IPS-NIHi7 (cell line): ENCODE data around the gene DNASE2.
"Not testable (repeated sequence)": the region's sequence is repeated elsewhere in the genome, so short reads cannot be mapped to it uniquely, and the experiment has no call there.

Experiments
- DNase-seq: peaks from one replicate; pipeline ENCODE4 v3.0.0; 2012; ENCODE audit warnings: mixed read lengths; ENCODE audit errors: extremely low spot score

Gene DNASE2

GRCh38 chr19:12864721-12865715 lies 16.2 kb downstream of the DNASE2 start:
- no peak for DNase-seq

- DNase-seq: no peak
Measured at GRCh38 chr19:12864143-12864542, 17.1 kb downstream of the DNASE2 start.

DNA sequence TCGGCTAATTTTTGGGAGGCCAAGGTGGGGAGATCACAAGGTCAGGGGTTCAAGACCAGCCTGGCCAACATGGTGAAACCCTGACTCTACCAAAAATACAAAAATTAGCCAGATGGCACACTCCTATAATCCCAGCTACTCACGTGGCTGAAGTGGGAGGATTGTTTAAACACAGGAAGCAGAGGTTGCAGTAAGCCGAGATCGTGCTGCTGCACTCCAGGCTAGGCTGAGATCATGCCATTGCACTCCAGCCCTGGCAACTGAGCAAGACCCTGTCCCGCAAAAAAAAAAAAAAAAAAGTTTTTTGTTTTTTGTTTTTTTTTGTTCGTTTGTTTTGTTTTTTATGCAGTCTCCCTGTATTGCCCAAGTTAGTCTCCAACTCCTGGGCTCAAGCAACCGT lies 21.7 kb downstream of the DNASE2 start:
- DNase-seq: no peak

DNA sequence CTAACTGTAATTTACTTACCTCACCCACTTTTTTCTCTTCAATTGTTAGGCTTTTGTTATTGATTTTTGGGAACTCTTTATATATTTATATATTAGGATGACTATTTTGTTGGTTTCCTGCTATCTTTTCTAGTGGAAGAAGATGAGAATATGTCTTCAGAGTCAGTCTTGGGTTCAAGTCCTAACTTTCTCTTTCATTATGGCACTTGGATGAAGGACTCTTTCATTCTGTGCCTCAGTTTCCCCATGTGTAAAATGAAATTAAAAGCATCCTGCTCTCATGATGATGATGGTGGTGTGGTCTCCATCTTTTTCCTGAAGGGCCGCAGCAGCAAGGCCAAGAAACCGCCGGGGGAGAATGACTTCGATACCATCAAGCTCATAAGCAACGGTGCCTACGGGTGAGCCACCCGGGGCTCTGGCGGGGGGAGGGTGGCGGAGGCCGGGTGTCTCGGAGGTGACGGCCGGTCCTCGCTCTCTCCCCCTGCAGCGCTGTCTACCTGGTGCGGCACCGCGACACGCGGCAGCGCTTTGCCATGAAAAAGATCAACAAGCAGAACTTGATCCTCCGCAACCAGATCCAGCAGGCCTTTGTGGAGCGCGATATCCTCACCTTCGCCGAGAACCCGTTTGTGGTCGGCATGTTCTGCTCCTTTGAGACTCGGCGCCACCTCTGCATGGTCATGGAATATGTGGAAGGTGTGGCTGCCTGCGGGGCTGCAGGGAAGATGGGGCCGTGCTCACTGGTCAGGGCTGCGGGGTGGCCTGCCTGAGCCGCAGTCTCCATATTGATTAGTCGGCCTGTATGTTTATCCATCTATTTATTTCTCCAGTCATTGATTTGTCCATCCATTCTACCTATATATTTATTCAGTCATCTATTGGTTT lies 23.0 kb downstream of the DNASE2 start:
- DNase-seq: no peak

DNA sequence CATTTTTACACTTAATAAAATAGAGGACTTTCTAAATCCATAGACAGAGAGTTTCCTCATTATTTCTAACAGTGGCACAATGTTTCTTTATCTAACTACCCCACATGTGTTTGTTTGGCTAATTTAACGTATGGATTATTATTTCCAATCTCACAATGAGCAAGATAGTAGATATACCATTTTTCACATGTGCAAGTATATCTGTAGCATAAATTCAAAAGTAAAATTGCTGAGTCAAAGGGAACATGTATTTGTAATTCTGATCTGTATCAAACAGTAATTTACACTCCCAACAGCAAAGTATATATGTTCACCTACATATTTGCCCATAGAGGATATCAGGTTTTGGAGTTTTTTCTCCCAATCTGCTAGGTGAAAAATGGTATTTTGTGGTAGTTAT lies 24.6 kb downstream of the DNASE2 start:
- no peak for DNase-seq

DNA sequence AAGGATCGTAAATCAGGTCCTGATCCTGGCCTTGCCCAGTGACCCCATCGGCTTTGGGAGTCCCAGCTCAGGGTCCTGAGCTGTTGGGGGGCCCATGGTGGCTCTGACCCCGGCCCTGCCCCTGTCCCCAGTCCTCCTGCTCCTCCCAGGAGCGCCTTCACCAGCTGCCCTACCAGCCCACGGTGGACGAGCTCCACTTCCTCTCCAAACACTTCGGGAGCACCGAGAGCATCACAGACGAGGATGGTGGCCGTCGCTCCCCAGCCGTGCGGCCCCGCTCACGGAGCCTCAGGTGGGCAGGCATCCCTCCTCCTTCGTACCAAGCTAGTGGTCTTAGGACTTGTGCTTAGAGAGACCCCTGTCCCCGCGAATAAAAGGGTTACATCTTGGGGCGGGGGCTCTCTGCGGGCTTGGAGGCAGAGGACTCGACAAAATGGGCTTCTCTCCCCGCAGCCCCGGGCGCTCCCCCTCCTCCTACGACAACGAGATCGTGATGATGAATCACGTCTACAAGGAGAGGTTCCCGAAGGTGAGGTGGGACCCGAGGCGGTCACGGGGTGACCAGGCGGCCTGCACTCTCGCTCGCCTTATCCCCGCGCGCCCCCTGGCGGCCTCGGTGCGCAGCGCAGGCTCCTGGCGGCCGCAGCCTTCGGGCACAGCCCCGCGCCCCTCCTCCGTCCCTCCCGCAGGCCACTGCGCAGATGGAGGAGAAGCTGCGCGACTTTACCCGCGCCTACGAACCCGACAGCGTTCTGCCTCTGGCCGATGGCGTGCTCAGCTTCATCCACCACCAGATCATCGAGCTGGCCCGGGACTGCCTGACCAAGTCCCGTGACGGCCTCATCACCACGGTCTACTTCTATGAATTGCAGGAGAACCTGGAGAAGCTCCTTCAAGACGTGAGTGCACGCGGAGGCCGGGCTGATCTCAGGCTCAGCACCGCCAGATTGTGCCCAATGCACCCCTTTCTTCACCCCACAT lies 33.8 kb downstream of the DNASE2 start:
- peak; percentile 96 for DNase-seq

GRCh38 chr19:12846613-12847012 lies 34.6 kb downstream of the DNASE2 start:
- not testable (repeated sequence) for DNase-seq

DNA sequence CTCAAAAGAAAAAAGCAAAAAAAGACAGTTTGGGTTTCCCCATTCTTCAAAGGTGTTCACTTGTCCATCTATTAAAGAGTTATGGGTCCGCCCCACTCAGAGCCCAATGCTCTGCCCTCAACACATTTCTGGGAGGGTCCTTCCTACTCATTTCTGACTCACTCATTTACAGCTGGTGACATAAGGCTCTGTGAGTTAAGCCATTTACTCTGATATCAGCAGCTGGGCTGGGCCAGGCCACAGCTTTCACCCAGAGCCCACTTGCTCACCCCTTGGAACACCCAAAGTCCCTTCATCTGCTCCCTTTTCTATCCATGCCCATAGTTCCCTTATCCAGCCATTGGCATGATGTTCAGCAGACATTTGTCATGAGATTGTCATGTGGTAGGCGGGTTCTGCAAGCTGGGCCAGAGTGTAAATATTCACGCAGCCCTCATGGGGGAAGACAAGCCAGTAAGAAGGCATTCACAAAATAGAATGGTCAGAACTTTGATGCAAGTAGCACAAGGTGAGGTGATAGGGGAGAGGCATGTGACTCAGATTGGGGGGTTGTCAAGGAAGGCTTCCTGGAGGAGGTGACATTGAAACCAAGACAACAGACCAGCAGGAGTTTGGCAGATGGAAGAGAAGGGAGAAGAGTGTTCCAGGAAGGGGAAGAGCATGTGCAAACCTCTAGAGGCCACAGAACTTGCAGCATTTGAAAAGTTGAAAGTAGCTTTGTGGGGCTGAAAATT lies 37.1 kb downstream of the DNASE2 start:
- DNase-seq: no peak

- DNase-seq: no peak
Measured at GRCh38 chr19:12843328-12843727, 37.9 kb downstream of the DNASE2 start.

DNA sequence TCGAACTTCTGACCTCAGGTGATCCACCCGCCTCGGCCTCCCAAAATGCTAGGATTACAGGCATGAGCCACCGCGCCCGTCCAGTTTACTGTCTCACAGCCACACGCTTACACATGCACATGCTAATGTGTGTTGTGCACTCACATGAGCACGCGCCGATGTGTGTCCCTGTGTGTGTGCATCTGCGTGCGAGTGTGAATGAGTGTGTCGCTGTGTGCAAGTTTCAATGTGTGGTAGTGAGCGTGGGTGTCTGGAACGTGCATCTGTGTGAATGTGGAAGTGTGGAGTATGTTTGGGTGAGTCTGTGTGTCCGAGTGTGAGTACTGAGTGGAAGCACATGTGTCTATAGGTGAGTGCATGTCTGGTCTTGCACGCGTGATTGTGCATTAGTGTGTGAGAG lies 38.7 kb downstream of the DNASE2 start:
- DNase-seq: no peak

DNA sequence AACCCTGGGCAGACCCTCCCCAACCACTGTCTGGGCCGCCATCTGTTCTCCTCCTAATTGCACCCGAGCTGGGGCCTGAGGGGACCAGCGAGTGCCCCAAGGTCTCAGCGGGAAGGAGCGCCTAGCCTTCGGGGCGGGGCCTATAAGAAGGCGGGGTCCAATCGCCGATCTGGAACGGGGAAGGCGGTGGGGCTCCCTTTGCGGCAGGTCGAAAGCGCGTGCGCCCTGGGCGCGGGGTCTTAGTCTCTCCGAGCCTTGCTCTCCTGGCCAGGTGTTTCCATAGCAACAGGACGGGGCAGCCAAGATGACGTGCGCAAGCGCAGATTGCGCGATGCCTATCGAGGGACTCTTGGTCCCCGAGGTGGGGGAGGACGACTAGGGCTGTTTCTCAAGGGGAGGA lies 40.2 kb downstream of the DNASE2 start:
- DNase-seq: peak; percentile 93

DNA sequence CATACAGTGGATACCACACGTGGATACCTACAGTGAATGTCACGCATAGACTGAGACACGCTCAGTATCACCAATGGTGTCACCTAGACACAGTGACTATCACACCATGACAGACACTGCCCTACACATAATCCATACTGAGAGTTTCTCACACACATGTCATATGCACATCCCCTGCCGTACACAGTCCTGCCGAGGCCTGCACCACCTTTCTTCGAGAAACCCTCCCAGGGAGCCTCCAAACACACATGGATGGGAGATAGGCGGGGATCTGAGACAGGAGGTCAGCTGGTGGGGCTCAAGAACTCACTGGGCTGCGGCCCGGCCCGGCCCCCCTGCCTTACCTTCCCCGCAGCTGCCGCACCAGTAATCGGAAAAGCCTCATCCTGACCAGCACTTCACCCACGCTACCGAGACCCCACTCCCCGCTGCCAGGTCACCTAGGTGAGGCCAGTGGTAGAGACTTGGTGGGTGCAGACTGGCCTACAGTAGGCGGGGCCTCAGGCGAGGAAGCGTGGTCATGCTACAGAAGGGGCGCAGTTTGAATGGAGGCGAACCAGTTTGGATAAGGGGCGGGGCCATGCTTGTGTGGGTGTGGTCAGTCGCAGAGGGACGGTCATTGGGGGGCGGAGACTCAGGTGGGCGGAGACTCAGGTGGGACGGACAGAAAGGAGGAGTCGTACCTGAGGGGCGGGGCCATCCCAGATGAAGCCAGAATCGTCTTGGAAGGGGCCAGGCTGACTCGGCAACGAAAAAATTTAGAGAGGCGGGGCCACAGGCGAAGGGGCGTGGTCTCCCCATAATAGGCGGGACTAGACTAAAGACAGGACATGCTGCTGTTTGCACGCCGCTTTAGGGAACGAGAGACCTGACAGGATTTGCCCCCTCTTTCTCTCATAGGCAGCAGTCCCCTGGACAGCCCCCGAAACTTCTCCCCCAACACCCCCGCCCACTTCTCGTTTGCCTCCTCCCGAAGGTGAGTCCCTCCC lies 40.9 kb downstream of the DNASE2 start:
- DNase-seq: peak; percentile 86

GRCh38 chr19:12838886-12839756 lies 42.1 kb downstream of the DNASE2 start:
- no peak for DNase-seq

GRCh38 chr19:12838182-12838885 lies 42.9 kb downstream of the DNASE2 start, which contains the start of gene MAST1:
Gene MAST1 (plus strand): TSS chr19:12838515. CDS start chr19:12838573, 58 bp downstream.
- peak; percentile 75 for DNase-seq

GRCh38 chr19:12837225-12837624 lies 44.0 kb downstream of the DNASE2 start:
- no peak for DNase-seq

- no peak for DNase-seq
Measured at GRCh38 chr19:12836529-12836863, 44.8 kb downstream of the DNASE2 start.

DNA sequence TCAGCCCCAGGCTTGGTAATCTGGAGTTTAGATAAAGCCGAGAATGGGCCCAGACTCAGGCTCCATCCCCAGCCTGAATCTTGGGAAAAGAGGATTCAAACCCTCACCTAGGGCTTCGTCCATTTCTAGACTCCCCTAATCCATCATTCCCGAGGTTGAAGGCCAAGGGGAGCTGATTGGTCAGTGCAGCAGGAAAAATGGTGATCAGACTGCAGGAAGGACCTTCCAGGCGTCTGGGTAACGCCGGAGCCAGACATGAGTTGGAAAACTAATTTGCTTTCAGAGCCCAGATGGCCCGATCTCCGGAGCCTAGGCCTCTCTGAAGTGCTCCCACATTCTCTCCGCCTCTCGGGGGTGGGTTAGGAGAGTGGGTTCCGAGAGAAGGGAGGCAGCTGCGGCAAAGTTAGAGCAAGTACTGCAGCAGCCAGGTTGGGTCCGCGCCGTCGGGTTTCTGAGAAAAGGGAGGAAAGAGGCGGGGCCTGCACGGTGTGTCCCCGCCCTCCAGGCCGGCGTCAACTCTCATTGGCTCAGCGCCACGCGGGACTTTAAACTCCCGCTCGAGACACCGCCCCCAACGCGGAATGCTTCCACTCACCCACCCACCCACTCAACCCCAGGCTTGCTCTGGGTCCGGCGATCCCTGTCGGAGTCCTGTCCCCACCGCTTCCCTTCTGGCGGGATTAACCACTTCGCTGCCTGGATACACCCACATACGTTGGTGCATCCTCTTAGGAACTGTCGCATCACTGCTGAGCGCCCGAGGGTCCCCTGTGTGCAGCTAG lies 46.1 kb downstream of the DNASE2 start:
- DNase-seq: peak; percentile 50
